Stimulated activated CD4-positive, alpha-beta T cell treated with anti-CD3 and anti-CD28 coated beads, Interleukin-4, amount 100 ng/mL, for 48 hours (primary cell): ENCODE data around the gene SEC14L5.
"Not testable (repeated sequence)": the region's sequence is repeated elsewhere in the genome, so short reads cannot be mapped to it uniquely, and the experiment has no call there.

ENCODE experiments used
- DNase-seq, 2 donors: peaks; one replicate each; pipeline ENCODE4 v3.0.0-alpha.2; 2020; ENCODE audit warnings: low read depth in 2 of 2

The SEC14L5 gene

DNA sequence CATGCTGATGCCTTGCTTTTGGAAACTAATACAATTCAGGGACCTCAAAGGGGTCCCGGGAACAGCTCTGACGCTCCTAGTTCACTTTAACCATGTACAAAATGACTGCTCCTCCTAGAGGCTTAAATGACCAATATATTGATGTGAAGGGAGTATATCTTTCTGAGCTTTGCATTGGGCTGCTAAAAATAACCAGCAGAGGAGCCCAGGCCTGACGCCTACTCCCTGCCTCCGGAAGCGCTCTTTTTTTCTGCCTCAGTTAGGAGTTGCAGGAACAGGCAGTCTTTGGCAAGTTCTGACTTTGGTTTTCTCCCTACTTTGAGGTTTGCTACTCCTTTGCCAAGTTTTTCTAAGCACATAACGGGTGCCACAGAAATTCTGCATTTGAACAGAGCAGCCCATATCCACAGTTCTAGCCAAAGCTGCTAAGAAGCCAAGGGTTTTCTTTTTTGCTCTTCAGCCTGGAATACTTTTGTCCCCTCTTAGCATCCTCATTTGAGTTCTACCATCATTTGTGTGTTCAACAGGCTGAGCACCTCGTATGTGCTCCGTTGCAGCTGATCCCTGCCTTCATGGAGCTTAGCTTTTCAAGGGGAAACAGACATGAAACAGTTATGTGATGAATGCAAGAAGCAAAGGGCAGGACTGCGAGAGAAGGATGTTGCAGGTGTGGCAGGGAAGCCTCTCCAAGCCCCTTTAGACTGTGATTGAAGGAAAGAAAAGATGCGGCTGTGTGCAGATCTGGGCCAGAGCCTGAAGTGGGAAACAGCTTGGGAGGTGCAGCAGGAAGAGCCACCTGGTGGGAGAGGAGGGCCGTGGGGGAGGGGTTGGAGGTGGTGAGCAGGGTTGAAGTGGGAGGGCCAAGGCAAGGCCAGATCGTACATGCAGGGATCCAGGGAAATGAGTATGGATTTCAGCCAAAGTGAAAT is 78.4 kb downstream of the SEC14L5 start:
- DNase-seq = no peak

DNA sequence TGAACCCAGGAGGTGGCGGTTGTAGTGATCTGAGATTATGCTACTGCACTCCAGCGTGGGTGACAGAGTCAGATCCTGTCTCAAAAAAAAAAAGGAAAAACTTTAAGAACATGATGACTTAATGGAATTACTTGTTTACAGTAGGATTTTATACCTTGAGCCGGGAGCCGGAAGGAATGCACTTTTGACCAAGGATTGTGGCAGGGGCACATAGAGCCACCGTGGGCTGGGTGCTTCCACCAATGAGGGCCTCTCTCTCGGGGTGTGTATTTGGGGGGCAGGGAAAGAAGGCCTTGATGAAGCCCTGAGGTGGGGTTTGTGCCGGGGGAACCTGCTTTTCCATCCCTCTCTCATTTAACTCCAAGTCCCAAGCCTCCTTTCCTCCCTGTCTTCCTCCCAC is 82.3 kb downstream of the SEC14L5 start:
- DNase-seq = no peak

DNA sequence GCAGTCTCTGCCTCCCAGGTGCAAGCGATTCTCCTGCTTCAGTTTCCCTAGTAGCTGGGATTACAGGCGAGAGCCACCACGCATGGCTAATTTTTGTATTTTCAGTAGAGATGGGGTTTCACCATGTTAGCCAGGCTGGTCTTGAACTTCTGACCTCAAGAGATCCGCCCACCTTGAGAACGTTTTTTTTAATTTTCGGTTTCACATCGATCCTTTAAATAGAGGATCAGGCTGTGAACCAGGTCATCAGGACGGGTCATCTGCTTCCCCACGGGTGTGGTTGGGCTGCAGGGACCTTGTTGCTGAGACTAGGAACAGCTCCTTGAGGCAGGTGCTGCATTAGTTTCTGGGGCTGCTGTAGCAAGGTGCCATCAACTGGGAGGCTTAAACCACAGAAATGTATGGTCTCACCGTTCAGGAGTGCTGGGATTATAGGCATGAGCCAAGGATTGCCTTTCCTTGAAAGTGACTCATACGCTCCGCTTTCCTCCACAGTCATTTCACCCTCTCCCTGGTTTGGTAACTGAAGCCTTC is 83.5 kb downstream of the SEC14L5 start:
- no peak for DNase-seq

DNA sequence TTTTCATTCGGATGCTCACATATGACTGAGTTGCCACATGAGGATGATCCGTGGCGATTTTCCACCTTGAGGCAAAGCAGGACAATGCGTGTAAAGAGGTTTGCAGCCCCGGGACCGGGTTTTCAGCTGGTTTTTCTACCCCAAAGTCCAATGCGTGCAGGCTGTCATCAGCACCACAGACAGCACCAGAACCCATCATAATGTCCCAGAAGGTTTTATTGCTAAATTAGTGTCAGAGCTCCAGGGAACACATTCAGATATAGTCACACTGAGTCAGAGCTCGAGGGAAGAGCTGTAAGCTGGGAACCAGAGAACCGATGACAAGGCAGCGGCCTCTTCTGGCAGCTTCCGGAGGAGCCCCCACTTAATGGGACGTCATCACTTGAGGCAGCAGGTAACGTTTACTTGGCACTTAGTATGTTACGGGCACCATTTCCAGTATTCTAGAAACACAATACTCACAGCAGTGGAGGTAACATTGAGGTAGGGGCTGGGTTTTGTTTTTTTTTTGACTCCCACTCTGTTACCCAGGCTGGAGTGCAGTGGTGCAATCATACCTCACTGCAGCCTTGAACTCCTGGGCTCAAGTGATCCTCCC is 84.5 kb downstream of the SEC14L5 start:
- DNase-seq = no peak

DNA sequence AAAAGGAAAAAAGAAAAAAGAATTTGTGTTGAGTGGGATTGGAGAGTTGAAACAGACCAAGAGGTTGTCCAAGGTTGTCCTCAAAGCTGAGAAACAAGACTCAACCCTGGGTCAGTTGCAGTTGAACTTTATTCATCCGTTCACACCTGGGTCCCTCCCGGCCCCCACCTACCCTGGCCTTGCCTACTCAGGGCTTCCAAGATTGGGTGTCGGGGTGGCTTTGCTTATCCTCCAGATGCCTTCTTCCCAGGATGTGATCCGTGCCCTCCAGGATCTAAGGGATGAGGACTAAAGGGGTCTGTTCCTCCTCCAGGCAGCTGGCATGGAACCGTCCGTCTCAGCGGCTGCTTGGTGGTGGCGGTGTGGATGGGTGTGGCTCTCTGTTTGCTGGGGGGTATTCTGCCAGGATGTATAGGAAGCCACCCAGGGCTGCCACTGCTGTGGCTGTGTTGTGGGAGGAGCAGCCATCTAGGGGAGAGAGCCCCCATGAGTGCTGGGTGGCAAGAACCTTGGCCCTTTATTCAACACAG is 85.9 kb downstream of the SEC14L5 start:
- DNase-seq = no peak

DNA sequence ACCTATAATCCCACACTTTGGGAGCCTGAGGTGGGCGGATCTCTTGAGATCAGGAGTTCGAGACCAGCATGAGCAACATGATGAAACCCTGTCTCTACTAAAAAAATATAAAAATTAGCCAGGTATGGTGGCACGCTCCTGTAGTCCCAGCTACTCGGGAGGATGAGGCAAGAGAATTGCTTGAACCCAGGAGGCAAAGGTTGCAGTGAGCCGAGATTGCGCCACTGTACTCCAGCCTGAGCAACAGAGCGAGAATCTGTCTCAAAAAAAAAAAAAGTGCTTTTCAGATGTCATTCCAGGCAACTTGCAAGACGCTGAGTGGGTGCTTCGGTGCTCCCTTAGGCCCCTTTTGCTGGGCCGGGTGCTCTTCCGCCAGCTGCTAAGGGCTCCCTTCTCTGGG is 86.5 kb downstream of the SEC14L5 start:
- not testable (repeated sequence) for DNase-seq

DNA sequence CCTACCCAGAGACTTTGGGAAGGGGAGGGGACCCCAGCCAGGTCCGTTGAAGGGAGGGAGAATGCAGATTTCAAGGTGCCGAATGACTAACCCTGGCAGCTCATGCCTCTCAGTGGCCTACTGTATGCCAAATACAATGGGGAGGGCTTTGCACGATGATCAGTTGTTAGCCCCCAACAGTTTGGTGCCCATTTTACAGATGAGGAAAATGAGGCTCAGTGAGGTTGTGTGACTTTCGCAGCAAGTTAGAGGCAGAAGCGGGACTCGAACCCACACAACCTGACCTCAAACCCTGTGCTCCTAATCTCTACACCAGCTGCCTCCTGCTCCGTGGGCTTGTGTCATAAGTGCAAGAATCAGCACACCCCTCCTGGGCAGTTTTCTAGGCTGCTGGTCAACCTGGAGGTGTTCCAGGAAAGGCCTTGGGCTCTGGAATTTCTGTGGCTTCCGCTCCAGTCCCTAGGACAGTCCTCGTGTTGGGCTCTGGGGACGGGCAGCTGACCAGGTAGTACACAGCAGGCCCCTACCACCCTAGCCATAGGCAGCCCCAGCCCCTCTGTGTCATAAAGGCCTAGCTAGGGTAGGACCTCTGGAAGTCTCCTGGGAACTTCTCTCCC is 87.5 kb downstream of the SEC14L5 start:
- DNase-seq = no peak

DNA sequence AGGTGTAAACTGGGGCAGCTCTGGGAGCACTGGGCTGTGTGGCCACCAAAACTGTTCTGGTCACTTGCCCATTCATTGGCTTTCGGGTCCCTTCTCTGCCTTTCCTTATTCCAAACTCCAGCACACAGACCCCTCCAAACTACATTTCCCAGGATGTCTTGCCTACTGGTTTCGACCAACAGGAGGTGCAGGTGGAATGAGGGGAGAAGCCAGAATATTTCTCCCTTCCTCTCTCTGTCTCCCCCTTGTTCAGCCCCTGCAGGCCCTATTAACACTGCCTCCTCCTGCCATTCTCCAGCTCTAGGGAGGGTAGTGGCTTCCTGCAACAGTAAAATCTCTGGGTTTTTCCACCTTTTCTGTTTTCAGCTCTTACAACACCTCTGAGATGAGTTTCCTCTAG is 88.8 kb downstream of the SEC14L5 start:
- no peak for DNase-seq

DNA sequence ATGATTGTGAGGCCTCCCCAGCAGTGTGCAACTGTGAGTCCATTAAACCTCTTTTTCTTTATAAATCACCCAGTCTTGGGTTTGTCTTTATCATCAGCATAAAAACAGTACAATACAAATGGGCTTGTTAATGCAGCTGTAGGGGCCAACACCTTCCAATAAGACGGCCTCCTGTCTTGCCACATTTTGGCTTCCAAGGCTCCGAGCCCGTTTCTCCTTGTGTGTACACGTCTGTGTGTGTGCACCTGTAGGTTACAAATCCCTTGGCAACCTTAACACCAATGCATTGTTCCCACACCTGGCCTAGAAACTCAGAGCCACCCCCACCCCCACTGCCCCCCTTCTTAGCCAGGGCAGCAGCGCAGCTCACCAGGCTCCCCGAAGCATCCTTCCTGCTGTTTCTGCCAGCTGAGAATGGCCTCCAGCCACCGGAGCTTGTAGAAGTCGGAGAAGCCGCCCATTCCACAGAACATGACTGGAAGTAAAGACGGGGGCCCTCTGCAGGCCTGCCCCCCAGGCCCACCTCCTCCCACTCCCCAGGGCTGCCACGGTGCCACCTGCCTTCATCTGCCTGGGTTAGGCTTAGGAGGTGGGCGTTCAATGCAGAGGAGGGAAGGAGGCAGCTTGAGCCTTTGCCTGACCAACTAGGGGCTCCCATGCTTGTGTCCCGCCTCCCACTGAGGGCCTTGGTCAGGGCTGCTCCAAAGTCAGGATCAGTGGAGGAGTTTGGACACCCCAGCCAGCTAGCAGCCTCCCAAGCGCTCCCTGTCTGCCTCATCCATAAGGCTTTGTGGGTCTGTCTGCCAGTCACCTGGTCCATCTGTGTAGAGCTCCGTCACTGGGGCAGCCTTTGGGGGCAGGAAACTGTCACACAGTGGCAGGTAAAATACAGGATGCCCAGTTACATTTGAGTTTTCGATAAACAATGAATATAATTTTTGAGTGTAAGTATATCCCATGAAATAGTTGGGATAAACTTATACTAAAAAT is 97.0 kb downstream of the SEC14L5 start:
- DNase-seq = no peak

DNA sequence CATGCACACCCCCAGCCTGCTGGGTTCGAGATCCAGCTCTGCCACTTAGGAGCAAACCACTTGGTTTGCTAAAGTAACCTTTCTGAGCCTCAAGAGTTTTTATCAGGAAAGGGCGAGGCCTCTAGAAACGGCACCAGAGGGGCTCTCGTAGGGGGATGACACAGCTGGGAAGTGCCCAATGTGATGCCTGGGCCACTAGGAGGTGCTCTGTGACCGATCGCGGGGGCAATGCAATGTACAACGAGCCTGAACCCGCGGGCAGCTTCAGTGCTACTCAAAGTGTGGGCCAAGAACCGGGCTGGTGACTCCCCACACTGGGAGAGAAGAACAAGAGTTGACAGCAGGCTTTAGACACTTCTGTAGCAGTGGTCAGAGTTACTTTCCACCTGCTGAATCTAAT is 98.2 kb downstream of the SEC14L5 start:
- peak; percentile 26 to 41 for DNase-seq

DNA sequence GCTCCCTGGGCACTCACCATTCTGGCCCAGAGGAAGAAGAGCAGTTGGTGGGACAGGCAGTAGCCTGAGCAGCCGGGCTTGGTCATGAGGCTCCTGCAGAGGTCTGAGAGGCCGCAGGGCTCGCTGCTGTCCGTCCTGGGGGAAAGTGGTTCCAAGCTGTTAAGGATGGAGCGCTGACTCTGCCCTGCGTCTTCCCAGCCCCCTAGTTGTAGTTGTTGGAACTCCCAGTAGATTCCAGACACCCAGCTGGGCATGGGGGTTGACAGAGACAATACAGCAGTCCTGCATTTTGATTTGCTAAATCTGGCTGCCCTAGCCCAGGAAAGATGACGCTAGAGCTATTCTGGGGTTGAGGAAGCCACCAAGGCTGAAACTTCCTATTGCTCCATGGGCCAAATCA is 100.3 kb downstream of the SEC14L5 start:
- no peak for DNase-seq

DNA sequence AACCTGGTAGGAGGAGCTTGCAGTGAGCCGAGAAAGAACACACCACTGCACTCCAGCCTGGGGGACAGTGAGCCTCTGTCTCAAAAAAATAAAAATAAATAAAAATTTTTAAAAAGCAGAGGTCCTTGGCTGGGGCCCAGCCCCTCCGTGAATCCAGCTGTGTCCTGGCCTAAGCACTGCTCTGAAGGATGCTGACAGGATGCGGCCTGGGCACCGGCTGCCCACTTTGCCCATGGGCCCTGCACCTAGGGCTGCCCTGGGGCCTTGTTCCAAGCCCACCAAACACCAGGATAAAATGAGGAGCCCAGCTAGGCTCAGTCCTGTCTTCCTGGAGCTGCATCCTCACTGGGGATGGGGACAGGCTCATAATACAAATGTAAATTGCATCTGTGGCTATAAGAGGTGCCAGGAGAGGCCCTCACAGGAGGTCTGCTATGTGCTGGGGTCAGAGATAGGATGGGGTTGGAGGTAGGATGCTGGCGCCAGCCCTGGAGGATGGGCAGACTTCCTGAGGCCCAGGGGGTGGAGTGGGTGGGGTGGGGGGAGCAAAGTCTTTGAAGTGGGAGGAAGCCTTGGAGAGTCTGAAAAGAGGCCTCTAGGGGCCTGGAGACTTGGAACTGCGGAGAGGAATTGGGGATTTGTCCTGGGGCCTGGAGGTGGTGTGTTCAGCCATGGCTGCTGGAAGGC is 101.4 kb downstream of the SEC14L5 start:
- no peak for DNase-seq

DNA sequence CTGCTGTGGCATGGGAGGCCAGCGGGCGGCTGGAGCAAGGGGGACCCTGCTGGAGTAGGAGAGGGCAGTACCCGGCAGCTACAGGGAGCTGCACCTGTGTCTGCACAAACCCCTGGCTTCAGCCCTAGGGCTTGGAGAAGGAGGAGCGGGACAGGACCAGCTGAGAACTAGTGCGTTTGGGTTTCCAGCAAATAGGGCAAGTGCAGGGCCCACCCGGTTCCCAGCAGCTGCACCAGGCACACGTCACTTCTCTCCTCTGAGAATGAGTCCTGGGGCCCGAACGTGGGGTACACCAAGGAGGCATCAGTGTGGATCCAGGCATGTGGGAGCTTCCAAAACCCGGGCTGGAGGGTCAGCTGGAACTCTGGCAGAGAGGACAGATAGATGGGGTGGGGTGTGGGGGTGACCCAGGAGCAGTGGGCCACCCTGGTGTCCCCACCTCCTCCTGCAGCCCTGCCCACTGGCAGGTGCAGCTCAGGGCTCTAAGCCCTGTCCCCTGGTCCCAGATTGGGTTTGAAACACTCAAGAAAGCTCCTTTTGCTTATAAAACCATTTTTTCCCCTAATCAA is 102.0 kb downstream of the SEC14L5 start:
- no peak for DNase-seq

DNA sequence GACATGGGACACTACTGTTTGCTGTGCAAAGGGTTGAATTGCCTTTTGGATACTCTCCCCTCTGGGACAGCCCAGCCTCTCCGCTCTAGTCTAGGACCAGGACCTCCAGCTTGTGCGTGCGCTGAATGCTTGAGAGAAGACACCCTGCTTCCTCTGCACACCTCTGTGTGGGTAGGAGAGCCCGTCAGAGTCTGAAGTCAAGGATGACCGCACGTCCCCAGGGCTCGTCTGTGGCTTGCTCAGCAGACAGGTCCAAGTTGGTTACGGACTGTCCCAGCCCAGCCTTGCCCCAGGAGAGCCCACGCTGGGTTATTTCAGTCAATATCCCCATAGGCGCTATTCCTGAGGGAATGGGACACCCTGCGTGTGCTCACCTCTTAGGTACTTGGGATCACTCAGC is 103.9 kb downstream of the SEC14L5 start:
- DNase-seq = no peak

DNA sequence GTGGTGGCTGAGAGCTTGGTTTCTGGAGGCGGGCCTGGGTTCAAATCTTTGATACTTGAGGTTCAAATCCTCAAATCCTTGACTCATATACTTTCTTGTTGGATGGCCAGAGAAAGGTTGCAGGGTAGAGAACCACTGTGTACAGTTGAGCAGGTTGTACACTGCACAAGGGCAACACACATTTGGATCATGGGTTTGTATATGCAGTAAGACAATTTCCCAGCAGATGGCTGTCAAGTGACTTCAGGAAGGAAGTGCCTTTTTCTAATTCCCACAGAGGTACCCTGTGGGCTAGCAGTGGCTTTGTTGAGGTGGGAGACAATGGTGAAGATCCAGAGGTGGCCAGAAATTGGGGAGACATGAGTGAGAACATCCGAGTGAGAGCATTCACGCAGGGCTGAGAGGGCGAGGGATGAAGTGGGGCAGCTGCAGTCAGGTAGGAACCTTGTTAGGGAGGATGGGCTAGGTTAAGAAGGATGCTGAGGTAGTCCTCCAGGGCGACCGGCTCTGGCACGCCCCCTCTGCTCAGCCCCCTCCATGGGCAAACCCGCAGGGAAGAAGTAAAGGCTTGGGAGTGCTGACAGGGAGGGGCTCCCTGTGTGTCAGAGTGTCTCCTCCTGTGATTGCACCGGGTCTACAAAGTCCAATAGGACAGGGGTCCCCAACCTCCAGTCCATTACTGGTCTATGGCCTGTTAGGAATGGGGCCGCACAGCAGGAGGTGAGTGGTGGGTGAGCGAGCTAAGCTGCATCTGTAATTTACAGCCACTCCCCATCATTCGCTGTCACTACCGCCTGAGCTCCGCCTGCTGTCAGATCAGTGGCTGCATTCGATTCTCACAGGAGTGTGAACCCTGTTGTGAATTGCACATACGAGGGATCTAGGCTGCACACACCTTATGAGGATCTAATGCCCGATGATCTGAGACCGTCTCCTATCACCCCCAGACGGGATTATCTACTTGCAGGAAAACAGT is 104.9 kb downstream of the SEC14L5 start:
- DNase-seq = no peak

DNA sequence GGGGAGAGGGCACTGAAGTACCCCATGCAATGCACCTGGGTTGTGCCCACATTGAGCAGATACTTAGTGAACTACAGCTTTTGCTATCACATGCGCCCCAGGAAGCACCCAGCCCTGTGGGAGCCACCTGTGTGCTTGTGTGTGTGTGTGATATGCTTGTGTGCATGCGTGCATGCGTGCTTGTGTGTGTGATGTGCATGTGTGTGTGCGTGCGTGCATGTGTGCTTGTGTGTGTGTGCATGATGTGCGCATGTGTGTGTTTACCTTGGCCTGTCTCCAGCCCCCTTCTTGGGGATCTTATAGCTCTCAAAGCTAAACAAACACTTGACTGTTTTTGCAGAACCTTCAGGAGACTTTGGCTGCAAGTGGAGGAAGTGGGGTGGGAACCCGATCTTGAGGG is 106.8 kb downstream of the SEC14L5 start:
- DNase-seq = no peak

DNA sequence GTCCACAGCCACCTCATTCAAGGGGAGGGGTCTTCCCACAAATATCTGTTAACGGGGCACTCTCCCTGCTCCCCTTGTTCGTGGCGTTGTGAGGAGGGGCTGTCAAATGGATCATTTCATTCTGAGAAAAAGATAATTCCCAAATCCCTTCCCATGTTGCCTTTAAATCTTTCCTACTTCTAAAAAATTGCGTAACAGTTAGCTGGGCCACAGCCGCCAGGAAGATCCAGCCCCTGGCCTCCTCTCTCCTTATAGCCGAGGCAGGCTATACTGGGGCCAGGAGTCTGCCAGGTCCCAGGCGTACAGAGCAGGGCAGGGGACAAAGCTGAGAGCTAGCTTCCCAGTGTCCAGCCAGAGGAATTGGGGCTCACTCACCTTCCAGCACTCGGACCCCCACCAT is 107.2 kb downstream of the SEC14L5 start:
- DNase-seq = no peak

DNA sequence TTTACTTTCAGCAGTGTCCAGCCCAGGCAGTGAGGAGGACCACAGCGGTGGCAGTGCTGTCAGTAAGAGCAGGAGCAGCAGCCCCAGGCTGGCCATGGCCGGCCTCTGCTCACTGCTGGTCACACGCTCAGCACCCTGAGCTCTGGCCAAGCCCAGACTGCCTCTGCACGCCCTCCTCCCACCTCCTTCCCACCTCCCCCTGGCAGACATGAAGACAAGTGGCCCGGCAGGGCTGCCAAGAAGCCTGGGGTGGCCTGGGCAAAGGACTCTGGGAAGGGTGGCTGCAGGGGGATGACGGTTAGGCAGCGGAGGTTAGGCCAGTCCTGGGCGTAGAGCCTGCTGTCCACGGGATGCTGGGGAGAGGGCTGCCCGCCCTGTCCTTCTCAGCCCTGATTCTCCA is 107.7 kb downstream of the SEC14L5 start, which contains the start of gene C16orf89:
Gene C16orf89, minus strand, starts transcription at position 144 of the 400 bp plus-strand sequence. Its CDS starts 48 bp downstream, at position 96.
- no peak for DNase-seq

DNA sequence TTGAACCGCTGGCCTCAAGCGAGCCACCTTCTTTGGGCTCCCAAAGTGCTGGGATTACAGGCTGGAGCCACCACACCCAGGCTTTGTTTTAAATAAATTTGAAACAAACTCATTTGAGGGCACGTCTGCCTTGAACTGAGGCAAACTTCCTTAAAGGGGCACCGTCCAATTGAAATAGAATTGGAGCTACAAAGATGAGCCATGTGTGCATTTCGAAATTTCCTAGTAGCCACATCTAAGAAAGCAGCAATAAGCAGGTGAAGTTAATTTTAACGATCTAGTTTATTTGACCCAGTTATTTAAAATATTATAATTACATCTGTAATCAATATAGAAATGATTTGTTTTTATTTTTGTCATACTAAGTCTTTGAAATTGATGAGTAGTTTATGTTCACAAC is 108.4 kb downstream of the SEC14L5 start:
- DNase-seq = no peak
